KMS-11 (cell line): ENCODE measurements around the gene ZNRF3.

ENCODE experiments used
- H2AFZ ChIP-seq: fragments of 200-600 bp; sonication (generic); 2 replicates; pipeline ENCODE4 v1.6.1; 2016; ENCODE audit warnings: antibody characterized with exemption, mixed run types, low read depth
- H3K27ac ChIP-seq: fragments of 200-600 bp; sonication (generic); 2 replicates; pipeline ENCODE4 v1.6.1; 2016; ENCODE audit warnings: mild to moderate bottlenecking, mixed run types
- H3K27me3 ChIP-seq: fragments of 200-600 bp; sonication (generic); 2 replicates; pipeline ENCODE4 v1.6.1; 2017; ENCODE audit warnings: mild to moderate bottlenecking, low read depth, mixed run types, moderate library complexity; ENCODE audit not compliant: insufficient read depth
- H3K36me3 ChIP-seq: fragments of 200-600 bp; sonication (generic); 2 replicates; pipeline ENCODE4 v1.6.1; 2017; ENCODE audit warnings: mild to moderate bottlenecking, mixed run types; ENCODE audit not compliant: insufficient read depth
- H3K4me1 ChIP-seq: fragments of 200-600 bp; sonication (generic); 2 replicates; pipeline ENCODE4 v1.6.1; 2016; ENCODE audit warnings: mild to moderate bottlenecking, low read depth, mixed run types; ENCODE audit not compliant: poor library complexity, severe bottlenecking
- H3K4me2 ChIP-seq: fragments of 200-600 bp; sonication (generic); 2 replicates; pipeline ENCODE4 v1.7.0; 2016; ENCODE audit warnings: mild to moderate bottlenecking, mixed run types
- H3K4me3 ChIP-seq: fragments of 200-600 bp; sonication (generic); IDR thresholded peaks from 2 replicates; pipeline ENCODE4 v1.6.1; 2017; ENCODE audit warnings: low read depth, low read length, mixed read lengths; ENCODE audit not compliant: insufficient read depth
- H3K79me2 ChIP-seq: fragments of 200-600 bp; sonication (generic); 2 replicates; pipeline ENCODE4 v1.6.1; 2016; ENCODE audit warnings: low read depth, mixed run types; ENCODE audit not compliant: insufficient read depth
- H3K9ac ChIP-seq: fragments of 200-600 bp; sonication (generic); 2 replicates; pipeline ENCODE4 v1.6.1; 2016; ENCODE audit warnings: mild to moderate bottlenecking, mixed run types
- H4K20me1 ChIP-seq: fragments of 200-600 bp; sonication (generic); 2 replicates; pipeline ENCODE4 v1.6.1; 2016; ENCODE audit warnings: mild to moderate bottlenecking, mixed run types; ENCODE audit not compliant: insufficient read depth
- TF ChIP-seq, protein P1 (sequence below): fragments of 200-600 bp; sonication (generic); conservative IDR thresholded peaks from 2 replicates; pipeline ENCODE4 v1.6.1; 2017; ENCODE audit warnings: low read depth, mild to moderate bottlenecking, antibody characterized with exemption, low read length, moderate library complexity, mixed read lengths

ZNRF3 gene

DNA sequence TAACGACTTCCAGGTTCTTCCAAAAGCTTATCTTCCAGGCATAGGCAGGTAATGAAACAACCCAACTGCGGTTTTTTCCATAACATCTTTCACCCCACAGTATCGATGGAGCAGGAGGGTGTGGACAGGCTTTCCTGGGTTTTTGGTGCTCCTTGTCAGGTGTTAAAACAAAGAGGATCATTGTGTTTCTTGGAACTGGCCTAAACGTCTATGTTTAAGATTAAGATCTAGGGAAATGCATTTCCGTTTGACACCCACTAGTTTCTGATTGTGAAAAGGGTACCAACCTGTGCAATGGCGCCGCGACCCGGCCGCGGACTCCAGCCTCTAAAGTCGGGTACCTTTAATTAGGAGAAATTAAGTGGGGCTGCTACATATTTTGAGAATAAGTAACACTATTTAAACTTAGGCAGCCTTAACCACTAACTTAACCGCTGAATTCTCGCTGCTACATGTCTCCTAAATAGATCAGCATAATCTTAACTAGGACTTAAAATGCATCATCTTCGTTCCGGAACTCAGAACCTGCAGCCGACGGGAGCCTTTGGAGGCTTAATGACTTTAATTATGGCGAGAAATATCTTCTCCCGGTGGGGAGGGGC, 146.7 kb downstream of the ZNRF3 start:
- Histone ChIP-seq H3K27ac (no peak overlapping the region), H3K27me3 (no peaks in the 10 kb centered on the region), H3K79me2 (no peaks in the 10 kb centered on the region), H2AFZ (no peak overlapping the region), H3K4me2 (no peak overlapping the region), H4K20me1 (no peaks in the 10 kb centered on the region), H3K4me3 (no peak overlapping the region), H3K9ac (no peak overlapping the region), H3K4me1 (no peaks in the 10 kb centered on the region), H3K36me3 (no peaks in the 10 kb centered on the region)
- TF ChIP-seq, protein P1, sequence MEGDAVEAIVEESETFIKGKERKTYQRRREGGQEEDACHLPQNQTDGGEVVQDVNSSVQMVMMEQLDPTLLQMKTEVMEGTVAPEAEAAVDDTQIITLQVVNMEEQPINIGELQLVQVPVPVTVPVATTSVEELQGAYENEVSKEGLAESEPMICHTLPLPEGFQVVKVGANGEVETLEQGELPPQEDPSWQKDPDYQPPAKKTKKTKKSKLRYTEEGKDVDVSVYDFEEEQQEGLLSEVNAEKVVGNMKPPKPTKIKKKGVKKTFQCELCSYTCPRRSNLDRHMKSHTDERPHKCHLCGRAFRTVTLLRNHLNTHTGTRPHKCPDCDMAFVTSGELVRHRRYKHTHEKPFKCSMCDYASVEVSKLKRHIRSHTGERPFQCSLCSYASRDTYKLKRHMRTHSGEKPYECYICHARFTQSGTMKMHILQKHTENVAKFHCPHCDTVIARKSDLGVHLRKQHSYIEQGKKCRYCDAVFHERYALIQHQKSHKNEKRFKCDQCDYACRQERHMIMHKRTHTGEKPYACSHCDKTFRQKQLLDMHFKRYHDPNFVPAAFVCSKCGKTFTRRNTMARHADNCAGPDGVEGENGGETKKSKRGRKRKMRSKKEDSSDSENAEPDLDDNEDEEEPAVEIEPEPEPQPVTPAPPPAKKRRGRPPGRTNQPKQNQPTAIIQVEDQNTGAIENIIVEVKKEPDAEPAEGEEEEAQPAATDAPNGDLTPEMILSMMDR: no peak

DNA sequence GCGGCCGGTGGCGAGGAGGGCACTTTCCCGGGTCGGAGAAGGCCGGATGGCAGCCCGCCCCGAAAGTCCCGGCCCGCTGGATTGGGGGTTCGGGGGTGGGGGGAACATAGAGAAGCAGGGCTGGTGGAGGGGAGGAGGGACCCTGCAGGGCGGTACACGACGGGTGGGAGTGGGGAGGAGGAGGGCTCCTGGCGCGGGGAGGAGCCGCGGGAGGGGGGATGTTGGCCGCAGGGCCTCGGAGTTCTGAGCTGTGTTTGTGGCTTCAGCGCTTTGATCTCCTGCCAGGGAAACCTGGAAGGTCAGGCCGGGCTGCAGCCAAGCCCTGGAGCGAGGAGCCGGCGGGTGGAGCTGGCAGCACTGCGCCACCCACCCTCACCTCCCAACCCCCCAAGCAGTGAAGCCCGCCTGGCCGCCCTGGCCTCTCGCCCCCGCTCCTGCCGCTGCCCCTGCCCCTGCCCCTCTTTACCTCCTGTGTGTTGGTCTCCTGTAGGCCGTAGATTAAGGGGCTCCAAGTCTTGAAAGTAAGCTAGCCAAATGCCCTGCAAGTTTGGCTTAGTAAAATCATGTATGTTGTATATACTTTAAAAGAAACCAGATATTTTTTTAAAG, 147.3 kb downstream of the ZNRF3 start:
- H3K4me1 ChIP-seq: no peaks in the 10 kb centered on the region
- no peak overlapping the region for H3K9ac ChIP-seq
- H3K27me3 ChIP-seq: no peaks in the 10 kb centered on the region
- no peak overlapping the region for H3K27ac ChIP-seq
- H3K36me3 ChIP-seq: no peaks in the 10 kb centered on the region
- no peak overlapping the region for H2AFZ ChIP-seq
- no peaks in the 10 kb centered on the region for H3K79me2 ChIP-seq
- TF ChIP-seq, protein P1: no peak
- H3K4me3 ChIP-seq: no peak overlapping the region
- no peak overlapping the region for H3K4me2 ChIP-seq
- no peaks in the 10 kb centered on the region for H4K20me1 ChIP-seq

DNA sequence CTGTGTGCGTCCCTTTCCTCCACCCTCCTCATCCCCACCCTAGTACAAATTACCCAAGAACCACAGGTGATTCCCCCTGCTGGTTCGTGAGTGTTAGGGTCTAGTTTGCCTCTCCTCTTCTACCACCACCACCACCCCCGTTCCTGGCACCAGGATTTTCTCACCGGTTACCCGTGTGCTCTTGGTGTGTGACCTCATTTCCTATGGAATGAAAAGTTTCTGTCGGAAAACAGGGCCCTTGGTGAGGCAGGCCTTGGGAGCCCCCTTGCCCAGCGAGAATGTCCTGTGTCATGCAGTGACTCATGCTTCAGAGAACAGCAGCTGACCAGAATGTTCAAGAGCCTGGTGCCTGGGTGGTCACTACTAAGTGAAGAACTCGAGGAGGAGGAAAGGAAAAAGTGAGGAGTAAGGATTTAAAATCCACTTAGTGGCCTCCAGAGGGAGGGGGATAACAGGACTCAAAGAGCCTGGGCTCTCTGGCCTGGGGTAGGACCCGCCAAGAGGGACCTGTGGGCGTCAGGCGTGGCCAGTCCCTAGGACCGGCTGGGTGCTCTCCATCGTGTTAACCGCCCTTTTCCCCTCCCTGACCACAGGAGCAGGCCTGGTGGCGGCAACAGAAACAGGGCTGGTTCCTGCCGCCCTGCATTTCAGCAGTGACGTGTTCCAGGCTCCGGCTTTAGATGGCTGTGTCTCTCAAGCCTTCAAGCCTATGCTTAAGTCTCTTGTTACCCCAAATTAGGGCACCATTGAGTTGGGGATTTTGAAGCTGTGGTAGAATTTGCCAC, 148.0 kb downstream of the ZNRF3 start:
- Histone ChIP-seq H3K27ac (no peak overlapping the region), H2AFZ (no peak overlapping the region), H3K9ac (no peak overlapping the region), H3K4me3 (no peak overlapping the region), H3K4me2 (no peak overlapping the region), H3K27me3 (no peaks in the 10 kb centered on the region), H3K79me2 (no peaks in the 10 kb centered on the region), H3K4me1 (no peaks in the 10 kb centered on the region), H3K36me3 (no peaks in the 10 kb centered on the region), H4K20me1 (no peaks in the 10 kb centered on the region)
- TF ChIP-seq, protein P1: no peak

DNA sequence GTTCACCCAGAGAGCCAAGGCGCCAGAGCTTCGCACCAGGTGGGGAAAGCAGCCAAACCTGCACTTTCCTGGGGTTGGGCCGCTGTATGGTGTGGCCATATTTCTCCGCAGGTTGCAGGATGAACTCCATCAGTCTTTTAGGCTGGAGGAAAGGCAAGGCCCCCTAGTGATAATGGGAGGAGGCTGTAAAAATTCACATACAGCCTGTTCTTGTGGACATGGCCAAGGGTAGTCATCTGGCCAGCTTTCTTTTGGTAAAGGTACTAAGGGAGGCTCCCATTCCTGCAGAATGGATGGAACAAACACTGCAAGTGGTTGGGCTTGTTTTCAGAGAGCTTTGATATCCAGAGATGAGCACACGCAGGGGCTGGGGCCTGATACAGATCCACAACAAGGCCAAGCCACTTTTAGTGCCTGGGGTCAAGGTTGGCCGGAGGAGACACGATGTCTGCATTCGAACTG, 148.7 kb downstream of the ZNRF3 start:
- H3K27ac ChIP-seq: no peak overlapping the region
- no peak overlapping the region for H3K4me2 ChIP-seq
- no peaks in the 10 kb centered on the region for H3K79me2 ChIP-seq
- H3K9ac ChIP-seq: no peak overlapping the region
- TF ChIP-seq, protein P1: no peak
- H4K20me1 ChIP-seq: no peaks in the 10 kb centered on the region
- no peaks in the 10 kb centered on the region for H3K27me3 ChIP-seq
- no peak overlapping the region for H3K4me3 ChIP-seq
- H3K36me3 ChIP-seq: no peaks in the 10 kb centered on the region
- H2AFZ ChIP-seq: no peak overlapping the region
- H3K4me1 ChIP-seq: no peaks in the 10 kb centered on the region
